ENCODE data around the gene EDN3.

Gene EDN3

GRCh38 chr20:59300333-59301081 lies at the start of gene EDN3:
EDN3 (plus strand) TSS chr20:59300611; CDS start chr20:59300813, 202 bp downstream.
- H3K4me3 ChIP-seq (ENCODE audit: low read length), result no peak within 1 kb of the TSS
- TF ChIP-seq ZNF274 (IDR thresholded peaks at IDR 0.05; ENCODE audit: low read depth, low read length), result no peak

GRCh38 chr20:59253325-59253724 lies 47.1 kb upstream of the EDN3 start:
- no peak overlapping the region for H3K4me3 ChIP-seq (ENCODE audit: low read length)
- no peak for TF ChIP-seq ZNF274 (IDR thresholded peaks at IDR 0.05; ENCODE audit: low read depth, low read length)

- TF ChIP-seq ZNF274 (IDR thresholded peaks at IDR 0.05; ENCODE audit: low read depth, low read length), result no peak
- H3K4me3 ChIP-seq (ENCODE audit: low read length), result no peak overlapping the region
These were observed 46.6 kb upstream of the EDN3 start for GRCh38 chr20:59253779-59254319.

- no peak for TF ChIP-seq ZNF274 (IDR thresholded peaks at IDR 0.05; ENCODE audit: low read depth, low read length)
These were observed 45.2 kb upstream of the EDN3 start for GRCh38 chr20:59255256-59255655.

GRCh38 chr20:59258221-59258621 lies 42.2 kb upstream of the EDN3 start:
- H3K4me3 ChIP-seq (ENCODE audit: low read length), result no peak overlapping the region
- no peak for TF ChIP-seq ZNF274 (IDR thresholded peaks at IDR 0.05; ENCODE audit: low read depth, low read length)

More at GRCh38 chr20:59255256-59255655, 45.2 kb upstream of the EDN3 start:
- no peak overlapping the region for H3K4me3 ChIP-seq (ENCODE audit: low read length)

- no peak overlapping the region for H3K4me3 ChIP-seq (ENCODE audit: low read length)
These were observed 40.5 kb upstream of the EDN3 start for GRCh38 chr20:59259946-59260345.

GRCh38 chr20:59265298-59265697 lies 35.1 kb upstream of the EDN3 start:
- no peak for TF ChIP-seq ZNF274 (IDR thresholded peaks at IDR 0.05; ENCODE audit: low read depth, low read length)
- H3K4me3 ChIP-seq (ENCODE audit: low read length), result no peak overlapping the region

More at GRCh38 chr20:59259946-59260345, 40.5 kb upstream of the EDN3 start:
- TF ChIP-seq ZNF274 (IDR thresholded peaks at IDR 0.05; ENCODE audit: low read depth, low read length), result no peak

GRCh38 chr20:59268870-59269269 lies 31.5 kb upstream of the EDN3 start:
- no peak for TF ChIP-seq ZNF274 (IDR thresholded peaks at IDR 0.05; ENCODE audit: low read depth, low read length)

GRCh38 chr20:59269411-59270025 lies 30.9 kb upstream of the EDN3 start:
- TF ChIP-seq ZNF274 (IDR thresholded peaks at IDR 0.05; ENCODE audit: low read depth, low read length), result no peak
- H3K4me3 ChIP-seq (ENCODE audit: low read length), result no peak overlapping the region

More at GRCh38 chr20:59268870-59269269, 31.5 kb upstream of the EDN3 start:
- H3K4me3 ChIP-seq (ENCODE audit: low read length), result no peak overlapping the region

- no peak for TF ChIP-seq ZNF274 (IDR thresholded peaks at IDR 0.05; ENCODE audit: low read depth, low read length)
- H3K4me3 ChIP-seq (ENCODE audit: low read length), result no peak overlapping the region
These were observed 30.0 kb upstream of the EDN3 start for GRCh38 chr20:59270380-59270779.

GRCh38 chr20:59273739-59274357 lies 26.6 kb upstream of the EDN3 start:
- no peak for TF ChIP-seq ZNF274 (IDR thresholded peaks at IDR 0.05; ENCODE audit: low read depth, low read length)
- no peak overlapping the region for H3K4me3 ChIP-seq (ENCODE audit: low read length)

GRCh38 chr20:59276938-59277337 lies 23.5 kb upstream of the EDN3 start:
- no peak for TF ChIP-seq ZNF274 (IDR thresholded peaks at IDR 0.05; ENCODE audit: low read depth, low read length)
- H3K4me3 ChIP-seq (ENCODE audit: low read length), result no peak overlapping the region

- TF ChIP-seq ZNF274 (IDR thresholded peaks at IDR 0.05; ENCODE audit: low read depth, low read length), result no peak
- H3K4me3 ChIP-seq (ENCODE audit: low read length), result no peak overlapping the region
These were observed 15.9 kb upstream of the EDN3 start for GRCh38 chr20:59284470-59284869.

- no peak overlapping the region for H3K4me3 ChIP-seq (ENCODE audit: low read length)
- TF ChIP-seq ZNF274 (IDR thresholded peaks at IDR 0.05; ENCODE audit: low read depth, low read length), result no peak
These were observed 10.4 kb upstream of the EDN3 start for GRCh38 chr20:59289994-59290393.

Data from GM08714 (cell line).